Stimulated activated CD4-positive, alpha-beta T cell treated with anti-CD3 and anti-CD28 coated beads, Interleukin-1b, Interleukin-23, amount 100 ng/mL, for 4 hours (primary cell): Measurements from ENCODE around the gene CIAPIN1.
"Not testable (repeated sequence)": the region's sequence is repeated elsewhere in the genome, so short reads cannot be mapped to it uniquely, and the experiment has no call there.

ENCODE experiments used
- DNase-seq, 2 donors: peaks; one replicate each; pipeline ENCODE4 v3.0.0-alpha.2; 2020; ENCODE audit warnings: low read depth in 2 of 2

CIAPIN1 gene

DNA sequence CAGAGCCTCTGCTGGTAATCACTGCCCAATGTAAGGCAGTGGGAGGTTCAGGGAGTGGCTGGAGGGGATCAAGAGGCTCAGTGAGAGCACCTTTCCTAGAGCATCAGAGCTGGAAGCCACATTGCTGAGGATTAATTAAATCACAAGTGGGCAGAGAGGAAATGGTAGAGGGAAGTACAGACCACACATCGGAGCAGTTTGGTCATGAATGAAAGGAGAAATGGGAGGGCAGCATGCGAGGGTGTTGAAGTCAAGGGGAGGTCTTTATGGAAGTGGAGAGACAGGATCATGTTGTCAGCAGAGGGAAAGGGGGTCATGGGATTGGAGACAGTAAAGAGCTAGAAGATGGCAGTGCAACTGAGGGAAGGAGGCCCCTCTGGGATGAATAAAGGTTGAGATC, 40.3 kb downstream of the CIAPIN1 start:
- no peak for DNase-seq

DNA sequence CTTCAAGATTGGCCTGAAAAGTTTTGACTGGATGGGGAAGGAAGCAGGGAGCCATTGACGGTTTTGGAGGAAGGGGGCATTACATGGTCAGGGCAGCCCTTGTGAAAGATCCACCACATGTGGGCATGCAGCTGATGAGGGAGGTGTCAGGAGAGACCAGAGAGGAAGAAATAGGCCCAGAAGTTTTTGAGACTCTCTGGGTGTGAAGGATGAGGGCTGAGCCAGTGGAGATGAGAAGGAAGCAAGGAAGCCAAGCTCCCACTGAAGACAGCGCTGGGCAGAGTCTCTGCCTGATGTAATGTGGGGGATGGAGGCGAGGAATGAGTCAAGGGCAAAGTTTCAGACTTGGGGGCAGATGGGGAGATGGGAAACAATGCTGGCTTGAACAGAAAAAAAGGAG, 42.1 kb downstream of the CIAPIN1 start:
- DNase-seq, result no peak

DNA sequence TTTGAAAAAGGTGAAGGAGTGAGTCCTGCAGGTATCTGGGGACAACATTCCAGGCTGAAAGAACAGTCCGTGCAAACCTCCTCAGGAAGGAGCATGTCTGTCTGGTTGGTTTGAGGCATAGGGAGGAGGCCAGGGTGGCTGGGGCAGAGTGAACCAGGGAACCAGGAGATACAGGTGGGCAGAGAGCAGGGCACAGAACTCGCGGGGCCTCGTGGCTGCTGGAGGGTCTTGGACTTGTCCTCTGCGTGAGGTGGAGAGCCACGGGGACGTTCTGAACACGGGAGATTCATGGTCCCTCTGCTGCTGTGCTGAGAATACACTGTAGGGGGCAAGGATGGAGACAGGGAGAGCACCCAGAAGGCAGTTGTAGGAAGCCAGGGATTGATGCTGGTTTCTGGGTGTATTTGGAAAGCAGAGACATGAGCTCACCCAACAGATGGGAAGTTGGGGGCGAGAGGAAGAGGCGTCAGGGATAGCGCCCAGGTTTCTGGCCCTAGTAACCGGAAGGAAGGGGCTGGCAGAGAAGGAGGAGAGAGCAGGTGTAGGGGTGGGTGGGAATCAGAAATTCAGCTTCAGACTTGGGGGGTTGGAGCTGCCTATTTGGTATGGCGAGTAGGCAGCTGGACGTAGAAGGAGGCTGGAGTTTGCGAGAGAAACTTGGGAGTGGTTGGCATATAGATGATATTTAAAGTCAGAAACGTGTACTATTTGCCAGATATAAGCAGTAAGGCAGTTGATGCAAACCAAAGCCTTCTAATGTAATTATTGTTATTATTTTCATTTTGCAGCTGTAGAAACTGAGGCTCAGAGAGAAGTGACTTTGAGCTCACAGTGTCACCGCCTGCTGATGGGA, 43.0 kb downstream of the CIAPIN1 start, which contains the start of gene CCL17:
Gene CCL17 (plus strand): TSS at position 803 of the 853 bp plus-strand sequence. CDS start 9,166 bp downstream, outside the sequence.
- DNase-seq, result no peak

DNA sequence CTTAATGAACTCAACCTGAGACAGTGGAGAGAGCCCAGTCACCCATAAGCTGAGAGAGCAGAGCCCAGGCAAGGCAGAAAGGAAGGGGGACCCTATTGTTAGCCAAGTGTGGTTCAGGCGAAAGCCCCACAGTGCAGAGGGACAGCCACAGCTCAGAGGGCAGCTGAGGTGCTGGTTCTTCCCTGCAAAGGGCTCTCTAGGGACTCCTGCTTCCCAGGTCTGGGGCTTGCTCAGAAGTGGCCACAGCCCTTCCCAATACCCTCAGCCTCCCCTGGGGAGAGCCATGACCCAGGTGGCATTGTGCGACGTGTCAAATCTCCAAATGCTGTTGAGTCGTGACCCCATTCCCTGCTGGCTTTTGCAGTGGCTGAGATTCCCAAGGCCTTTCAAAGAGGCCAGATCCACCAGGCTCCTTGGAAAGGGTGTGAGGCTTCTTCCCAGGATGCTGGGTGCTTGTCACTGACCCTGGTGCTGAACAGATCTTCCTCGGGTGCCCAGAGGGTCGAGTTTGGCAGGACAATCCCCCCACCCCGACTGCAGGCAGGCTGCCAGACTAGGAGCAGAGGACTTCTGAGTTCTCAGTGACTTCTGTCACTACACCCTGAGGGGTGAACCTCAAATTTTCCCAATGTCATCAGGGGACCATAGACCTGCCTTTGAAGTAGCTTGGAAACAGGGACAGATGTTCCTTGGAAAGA, 45.1 kb downstream of the CIAPIN1 start:
- no peak for DNase-seq

DNA sequence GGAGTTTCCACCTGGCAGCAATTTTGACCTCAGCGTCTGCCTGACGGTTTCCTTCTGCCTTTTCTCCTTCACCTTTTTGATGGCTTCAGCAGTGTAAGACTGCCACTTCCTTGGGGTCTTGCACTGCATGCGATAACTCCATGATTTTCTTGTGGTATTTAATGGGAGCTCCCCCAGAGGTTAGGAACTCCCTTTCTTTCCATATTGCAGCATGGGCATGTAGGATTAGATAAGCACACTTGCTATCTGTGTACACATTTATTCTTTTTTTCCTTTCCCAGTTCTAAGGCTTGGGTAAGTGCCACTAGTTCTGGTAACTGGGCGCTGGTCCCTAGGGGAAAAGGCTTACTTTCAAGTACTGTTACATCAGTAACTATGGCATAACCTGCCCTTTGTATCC, 49.7 kb downstream of the CIAPIN1 start:
- not testable (repeated sequence) for DNase-seq

DNA sequence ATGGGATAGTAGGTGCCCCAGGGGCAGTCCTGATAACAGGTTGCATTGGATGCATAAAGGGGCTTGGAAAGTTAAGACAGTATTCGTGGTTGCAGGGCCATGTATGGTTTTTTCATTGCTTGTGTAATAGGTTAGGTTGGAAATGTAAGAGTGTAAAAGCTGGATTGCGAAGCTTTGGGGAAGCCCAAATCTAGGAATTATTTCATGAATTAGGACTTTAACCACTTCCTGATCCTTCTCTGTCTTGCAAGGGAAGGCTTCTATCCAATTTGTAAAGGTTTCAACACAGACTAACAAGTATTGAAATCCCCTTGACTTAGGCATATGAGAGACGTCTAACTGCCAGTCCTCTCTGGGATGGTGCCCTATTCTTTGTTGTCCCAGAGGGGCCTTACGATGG, 50.4 kb downstream of the CIAPIN1 start:
- DNase-seq, result no peak

DNA sequence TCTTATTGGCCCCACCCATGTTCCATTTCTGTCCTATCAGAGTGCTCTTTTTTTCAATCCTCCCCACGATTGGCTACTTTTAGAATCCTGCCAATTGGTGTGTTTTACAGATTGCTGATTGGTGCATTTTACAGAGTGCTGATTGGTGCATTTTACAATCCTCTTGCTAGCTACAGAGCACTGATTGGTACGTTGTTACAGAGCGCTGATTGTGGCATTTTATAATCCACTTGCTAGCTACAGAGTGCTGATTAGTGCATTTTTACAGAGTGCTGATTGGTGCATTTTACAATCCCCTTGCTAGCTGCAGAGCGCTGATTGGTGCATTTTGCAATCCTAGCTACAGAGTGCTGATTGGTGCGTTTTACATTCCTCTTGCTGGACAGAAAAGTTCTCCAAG, 52.2 kb downstream of the CIAPIN1 start:
- DNase-seq, result no peak

DNA sequence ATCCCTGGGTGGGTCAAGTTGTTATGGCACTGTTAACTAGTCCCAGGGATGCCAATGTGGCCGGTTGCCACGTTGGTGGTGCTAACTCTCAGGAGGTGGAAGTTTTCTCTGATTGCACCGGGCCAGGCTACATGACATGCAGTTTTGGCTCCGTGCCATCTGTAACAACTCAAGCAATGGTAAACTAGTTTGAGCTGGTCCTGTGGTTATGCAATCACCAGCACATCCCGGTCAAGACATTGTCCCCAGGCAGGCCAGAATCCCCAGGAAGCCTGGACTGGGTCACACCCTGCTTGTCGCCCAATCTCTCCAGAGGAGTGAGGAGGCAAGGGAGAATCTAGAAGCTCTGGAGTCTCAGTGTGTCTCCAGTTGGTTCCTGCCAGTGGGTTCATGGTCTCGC, 52.7 kb downstream of the CIAPIN1 start:
- no peak for DNase-seq

DNA sequence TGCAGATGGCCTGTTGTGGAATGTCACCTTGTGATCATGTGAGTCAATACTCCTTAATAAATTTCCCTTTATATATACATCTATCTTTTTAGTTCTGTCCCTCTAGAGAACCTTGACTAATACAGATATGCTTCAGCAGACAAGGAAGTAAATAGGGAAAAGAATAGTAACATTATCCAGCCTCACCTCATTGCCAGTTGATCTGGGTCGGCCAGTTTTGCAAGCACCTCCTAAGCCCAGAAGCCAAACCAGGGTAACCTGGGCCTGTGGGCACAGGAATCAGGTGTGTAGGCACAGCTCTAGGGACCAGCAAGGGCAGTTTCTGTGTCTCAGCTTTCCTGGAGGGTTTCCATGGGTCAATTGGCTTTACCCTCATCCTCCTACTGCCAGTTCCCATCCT, 54.5 kb downstream of the CIAPIN1 start:
- DNase-seq, result no peak

DNA sequence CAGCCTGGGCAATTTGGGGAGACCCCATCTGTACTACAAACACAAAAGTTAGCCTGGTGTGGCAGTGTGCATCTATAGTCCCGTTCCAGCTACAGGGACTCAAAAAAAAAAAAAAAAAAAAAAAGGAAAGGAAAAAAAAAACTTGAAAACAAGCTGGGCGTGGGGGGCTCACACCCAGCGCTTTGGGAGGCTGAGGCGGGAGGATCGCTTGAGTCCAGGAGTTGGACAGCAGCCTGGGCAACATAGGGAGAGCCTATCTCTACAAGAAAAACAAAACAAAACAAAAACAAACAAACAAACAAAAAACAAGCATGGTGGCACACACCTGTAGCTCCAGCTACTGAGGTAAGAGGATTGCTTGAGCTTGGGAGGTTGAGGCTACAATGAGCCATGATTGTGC, 55.5 kb downstream of the CIAPIN1 start:
- no peak for DNase-seq

DNA sequence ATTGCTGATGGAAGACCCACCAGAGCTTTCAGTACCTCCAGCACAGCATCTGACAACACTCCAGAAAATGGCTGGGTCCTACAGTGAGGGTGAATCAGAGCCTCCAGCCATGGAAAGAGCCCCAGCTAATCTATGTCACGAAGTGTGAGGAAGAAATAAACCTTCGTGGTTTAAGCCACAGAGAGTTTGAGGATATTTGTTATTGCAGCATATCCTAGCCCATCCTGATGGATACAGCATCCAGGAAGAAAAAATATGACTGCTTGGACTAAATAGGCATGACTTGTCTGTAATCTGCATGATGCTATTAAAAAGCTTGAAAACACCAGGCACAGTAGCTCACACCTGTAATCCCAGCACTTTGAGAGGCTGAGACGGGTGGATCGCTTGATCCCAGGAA, 55.9 kb downstream of the CIAPIN1 start:
- no peak for DNase-seq

DNA sequence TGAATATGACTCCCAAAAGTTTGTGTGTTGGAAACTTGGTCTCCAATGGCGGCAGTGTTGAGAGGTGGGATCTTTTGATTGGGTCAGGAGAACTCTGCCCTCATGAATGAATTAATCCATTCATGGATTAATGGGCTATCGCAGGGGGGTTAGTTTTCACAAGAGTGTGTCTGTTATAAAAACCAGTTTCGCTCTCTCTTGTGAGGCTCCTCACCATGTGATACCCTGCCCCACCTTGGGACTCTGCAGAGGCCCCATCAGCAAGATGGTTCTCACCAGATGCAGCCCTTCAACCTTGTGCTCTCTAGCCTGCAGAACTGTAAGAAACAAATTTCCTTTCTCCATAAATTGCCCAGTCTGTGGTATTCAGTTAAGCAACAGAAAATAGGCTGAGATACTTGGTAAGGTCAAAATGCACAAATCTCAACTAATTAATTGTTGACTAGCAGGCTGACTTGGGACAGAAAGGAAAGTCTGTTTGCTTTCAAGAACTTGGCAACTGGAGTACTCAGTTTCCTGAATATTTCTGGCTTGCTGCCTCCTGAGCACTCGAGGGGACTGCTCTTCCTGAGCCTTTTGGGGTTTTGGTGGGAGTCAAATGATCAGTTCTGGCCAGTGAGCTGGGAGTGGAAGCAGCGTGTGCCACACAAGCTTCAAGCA, 56.4 kb downstream of the CIAPIN1 start:
- DNase-seq, result no peak

DNA sequence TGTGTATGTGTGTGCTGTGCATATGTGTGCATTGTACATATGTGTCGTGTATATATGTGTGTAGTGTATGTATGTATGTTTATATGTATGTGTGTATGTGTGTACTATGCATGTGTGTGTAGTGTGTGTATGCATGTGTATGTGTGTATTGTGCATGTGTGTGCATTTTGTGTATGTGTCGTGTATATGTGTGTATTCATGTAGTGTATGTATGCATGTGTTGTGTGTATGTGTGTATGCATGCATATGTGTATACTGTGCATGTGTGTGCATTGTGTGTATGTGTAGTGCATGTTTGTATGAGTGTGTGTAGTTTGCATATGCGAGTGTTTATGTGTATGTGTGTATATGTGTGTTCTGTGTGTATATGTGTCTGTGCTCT, 58.1 kb downstream of the CIAPIN1 start:
- DNase-seq, result no peak

DNA sequence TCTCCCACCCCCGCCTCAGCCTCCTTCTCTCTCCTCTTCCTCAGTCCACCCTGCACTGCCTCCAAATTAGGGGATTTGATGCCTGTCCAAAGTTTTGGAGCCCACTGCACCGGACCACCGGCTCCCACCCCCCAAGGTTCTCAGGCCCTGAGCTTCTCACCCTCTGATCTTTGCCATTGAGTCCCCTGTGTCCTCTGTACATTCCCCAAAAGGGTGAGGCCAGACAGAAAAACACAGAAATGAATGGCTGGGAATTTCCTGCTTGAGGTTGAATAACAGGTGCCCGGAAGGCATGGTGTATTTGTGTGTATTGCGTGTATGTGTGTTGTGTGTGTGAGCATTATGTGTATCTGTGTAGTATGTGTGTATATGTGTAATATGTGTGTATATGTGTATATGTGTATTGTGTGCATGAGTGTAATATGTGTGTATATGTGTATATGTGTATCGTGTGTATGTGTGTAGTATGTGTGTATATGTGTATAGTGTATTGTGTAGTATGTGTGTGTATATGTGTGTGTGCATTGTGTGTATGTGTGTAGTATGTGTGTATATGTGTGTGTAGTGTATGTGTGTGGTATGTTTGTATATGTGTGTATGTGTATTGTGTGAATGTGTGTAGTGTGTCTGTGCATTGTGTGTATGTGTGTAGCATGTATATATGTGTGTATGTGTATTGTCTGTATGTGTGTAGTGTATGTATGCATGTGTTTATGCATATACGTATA, 58.7 kb downstream of the CIAPIN1 start:
- DNase-seq, result no peak

DNA sequence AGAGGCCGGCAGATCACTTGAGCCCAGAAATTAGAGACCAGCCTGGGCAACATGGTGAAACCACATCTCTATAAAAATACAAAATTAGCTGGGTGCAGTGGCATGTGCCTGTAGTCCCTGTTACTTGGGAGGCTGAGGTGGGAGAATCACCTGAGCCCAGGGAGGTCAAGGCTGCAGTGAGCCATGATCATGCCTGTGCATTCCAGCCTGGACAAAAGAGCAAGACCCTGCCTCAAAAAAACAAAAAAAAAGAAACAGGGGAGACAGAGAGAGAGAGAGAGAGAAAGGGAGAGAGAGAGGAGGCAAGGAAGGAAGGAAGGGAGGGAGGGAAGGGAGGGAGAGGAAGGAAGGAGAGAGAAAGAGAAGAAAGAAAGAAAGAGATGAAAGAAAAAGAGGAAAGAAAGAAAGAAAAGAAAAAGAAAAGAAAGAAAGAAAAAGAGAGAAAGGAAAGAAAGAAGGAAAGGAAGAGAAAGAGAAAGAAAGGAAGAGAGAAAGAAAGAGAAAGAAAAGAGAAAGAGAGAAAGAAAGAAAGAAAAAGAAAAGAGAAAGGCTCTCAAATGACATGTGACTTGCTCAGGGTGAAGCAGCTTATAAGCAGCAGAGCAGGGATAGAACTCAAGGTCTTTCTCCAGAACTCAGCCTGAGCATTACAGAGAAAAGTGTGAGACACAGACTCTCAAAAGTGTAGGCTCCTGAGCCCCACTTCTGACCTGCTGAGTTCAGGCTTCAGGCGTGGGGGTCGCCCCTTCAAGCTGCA, 59.4 kb downstream of the CIAPIN1 start:
- DNase-seq, result no peak

DNA sequence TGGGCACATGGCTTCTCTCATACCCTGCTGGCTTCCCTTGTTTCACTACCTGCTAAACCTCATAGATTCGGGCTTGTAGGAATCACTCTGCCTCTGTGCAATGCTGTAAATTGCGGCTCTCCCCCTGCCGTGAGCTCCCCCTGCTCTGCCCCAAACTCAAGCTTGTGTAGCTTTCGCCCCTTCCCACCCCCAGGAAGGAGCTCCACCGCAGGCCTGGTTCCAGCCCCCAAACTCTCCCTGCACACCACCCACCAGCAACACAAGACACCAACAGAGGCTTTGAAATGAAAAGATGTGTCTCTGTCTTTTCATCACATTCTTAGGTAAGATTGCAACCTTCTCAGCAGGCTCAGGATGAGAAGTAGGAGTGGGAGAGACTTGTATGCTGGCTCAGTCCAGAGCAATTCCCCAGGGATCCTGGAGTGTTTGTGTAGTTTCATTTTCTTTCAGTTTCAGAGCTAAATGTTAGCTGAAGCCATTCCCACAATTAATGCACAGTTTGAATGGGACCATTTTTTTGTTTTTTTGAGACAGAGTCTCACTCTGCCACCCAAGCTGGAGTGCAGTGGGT, 60.7 kb downstream of the CIAPIN1 start:
- DNase-seq, result no peak

DNA sequence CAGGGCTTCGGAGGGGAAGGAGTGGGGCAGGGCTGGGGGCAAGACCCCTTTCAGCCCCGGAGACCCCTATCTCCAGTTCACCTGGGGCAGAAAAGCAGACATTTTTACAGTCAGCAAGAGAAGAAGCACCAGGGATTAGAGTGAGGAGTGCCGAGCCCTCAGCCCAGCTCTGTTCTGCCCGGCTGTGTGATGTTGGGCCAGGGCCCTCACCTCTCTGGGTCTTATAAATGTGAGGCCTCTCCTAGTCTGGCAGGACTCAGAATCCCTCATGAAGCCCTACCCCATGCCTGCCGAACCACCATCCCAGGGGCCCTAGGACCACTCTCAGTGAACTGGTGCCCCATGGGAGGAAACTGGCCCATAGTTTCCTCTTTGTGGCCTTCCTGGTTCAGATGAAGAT, 62.1 kb downstream of the CIAPIN1 start:
- no peak for DNase-seq

DNA sequence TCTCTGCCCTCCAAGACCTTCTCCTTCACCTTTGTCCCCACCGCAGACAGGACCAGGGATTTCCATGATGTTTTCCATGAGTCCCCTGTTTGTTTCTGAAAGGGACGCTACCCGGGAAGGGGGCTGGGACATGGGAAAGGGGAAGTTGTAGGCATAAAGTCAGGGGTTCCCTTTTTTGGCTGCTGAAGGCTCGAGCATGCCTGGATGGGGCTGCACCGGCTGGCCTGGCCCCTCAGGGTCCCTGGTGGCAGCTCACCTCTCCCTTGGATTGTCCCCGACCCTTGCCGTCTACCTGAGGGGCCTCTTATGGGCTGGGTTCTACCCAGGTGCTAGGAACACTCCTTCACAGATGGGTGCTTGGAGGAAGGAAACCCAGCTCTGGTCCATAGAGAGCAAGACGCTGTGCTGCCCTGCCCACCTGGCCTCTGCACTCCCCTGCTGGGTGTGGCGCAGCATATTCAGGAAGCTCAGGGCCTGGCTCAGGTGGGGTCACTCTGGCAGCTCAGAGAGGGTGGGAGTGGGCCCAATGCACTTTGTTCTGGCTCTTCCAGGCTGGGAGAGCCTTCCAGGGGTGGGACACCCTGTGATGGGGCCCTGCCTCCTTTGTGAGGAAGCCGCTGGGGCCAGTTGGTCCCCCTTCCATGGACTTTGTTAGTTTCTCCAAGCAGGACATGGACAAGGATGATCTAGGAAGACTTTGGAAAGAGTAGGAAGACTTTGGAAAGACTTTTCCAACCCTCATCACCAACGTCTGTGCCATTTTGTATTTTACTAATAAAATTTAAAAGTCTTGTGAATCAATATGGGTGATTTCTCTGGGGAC, 62.7 kb downstream of the CIAPIN1 start:
- no peak for DNase-seq

DNA sequence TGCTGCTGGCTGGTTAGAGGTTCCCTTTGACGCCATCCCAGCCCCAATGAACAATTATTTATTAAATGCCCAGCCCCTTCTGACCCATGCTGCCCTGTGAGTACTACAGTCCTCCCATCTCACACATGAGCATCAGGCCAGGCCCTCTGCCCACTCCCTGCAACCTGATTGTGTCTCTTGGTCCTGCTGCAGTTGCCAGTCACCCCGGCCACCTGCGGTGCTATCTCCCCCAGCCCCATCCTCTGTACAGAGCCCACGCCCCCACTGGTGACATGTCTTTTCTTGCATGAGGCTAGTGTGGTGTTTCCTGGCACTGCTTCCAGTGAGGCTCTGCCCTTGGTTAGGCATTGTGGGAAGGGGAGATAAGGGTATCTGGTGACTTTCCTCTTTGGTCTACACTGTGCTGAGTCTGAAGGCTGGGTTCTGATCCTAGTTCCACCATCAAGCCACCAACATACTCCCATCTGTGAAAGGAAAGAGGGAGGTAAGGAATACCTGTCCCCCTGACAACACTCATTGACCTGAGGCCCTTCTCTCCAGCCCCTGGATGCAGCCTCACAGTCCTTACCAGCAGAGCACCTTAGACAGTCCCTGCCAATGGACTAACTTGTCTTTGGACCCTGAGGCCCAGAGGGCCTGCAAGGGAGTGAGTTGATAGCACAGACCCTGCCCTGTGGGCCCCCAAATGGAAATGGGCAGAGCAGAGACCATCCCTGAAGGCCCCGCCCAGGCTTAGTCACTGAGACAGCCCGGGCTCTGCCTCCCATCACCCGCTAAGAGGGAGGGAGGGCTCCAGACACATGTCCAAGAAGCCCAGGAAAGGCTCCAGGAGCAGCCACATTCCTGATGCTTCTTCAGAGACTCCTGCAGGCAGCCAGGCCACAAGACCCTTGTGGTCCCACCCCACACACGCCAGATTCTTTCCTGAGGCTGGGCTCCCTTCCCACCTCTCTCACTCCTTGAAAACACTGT, 63.6 kb downstream of the CIAPIN1 start:
- DNase-seq, result no peak
